ENCODE measurements around the gene ANKRD11. TPM values are rescaled to one million over a fixed set of nuclear protein-coding genes. Genes with fewer than 3 reads are reported as not detected.

ANKRD11 gene
- total RNA-seq, 2 experiments from 2014 or later: 184 to 235 TPM

- Mint-ChIP-seq H3K27ac (no peak overlapping the region), H3K4me1 (peaks cover 20% of the 10 kb centered on the region), H3K36me3 (peaks cover 17% of the 10 kb centered on the region), H3K27me3 (no peaks in the 10 kb centered on the region), H3K4me3 (peak overlapping the region; percentile 41), H3K9me3 (ENCODE audit: low read depth) (no peaks in the 10 kb centered on the region)
- CTCF ChIA-PET: interaction anchor here (1.3 kb wide), 1 partner anchor 52 kb away, joined by 3 read pairs; no protein-coding TSS in a partner anchor
- ATAC-seq (no peak), DNase-seq (no peak)
Measured at GRCh38 chr16:89219365-89219764, 271.0 kb downstream of the ANKRD11 start.

Other genes starting within 250 kb of the ANKRD11 start
- 100 to 1,000 TPM in 1 of 2 experiments, 10 to 100 TPM in 1; 92.1 to 110 TPM for gene SPG7, start 17.8 kb upstream of the ANKRD11 start, total RNA-seq
- 1,000 to 10,000 TPM; 2,153 to 2,209 TPM for gene RPL13, start 70.1 kb upstream of the ANKRD11 start, total RNA-seq
- 1 to 10 TPM in 1 of 2 experiments, under 1 TPM in 1; 0.38 to 3.1 TPM for gene CPNE7, start 85.2 kb upstream of the ANKRD11 start, total RNA-seq
- not detected for gene DPEP1, start 123.1 kb upstream of the ANKRD11 start, total RNA-seq
- gene CHMP1A, start 167.1 kb upstream of the ANKRD11 start, total RNA-seq: 100 to 1,000 TPM in 1 of 2 experiments, 10 to 100 TPM in 1; 86.5 to 106 TPM
- gene SPATA33, start 167.3 kb upstream of the ANKRD11 start, total RNA-seq: 10 to 100 TPM; 14.5 to 17.4 TPM
- 10 to 100 TPM; 80.5 to 94.2 TPM for gene CDK10, start 196.1 kb upstream of the ANKRD11 start, total RNA-seq
- gene SPATA2L, start 211.1 kb upstream of the ANKRD11 start, total RNA-seq: 1 to 10 TPM; 5.8 to 7.4 TPM
- gene VPS9D1, start 230.3 kb upstream of the ANKRD11 start, total RNA-seq: 1 to 10 TPM; 3.6 to 4.6 TPM
- 10 to 100 TPM; 38.0 to 58.1 TPM for gene ZNF276, start 231.0 kb upstream of the ANKRD11 start, total RNA-seq